ENCODE data around the gene STC2.

STC2 gene

GRCh38 chr5:173282916-173283315 is 45.3 kb downstream of the STC2 start:
- intact Hi-C loops (cut with DNase I): loop anchor here (5.0 to 10.0 kb wide), 3 partner anchors 138 to 576 kb away; partner anchors contain the start of gene BNIP1
- DNase-seq: peak in 1 of 10 donors; percentile 49

- no peak for DNase-seq
- intact Hi-C loops (cut with DNase I): loop anchor here (5.0 to 10.0 kb wide), 3 partner anchors 137 to 575 kb away; partner anchors contain the start of gene BNIP1
Observed at GRCh38 chr5:173281910-173282309, 46.3 kb downstream of the STC2 start.

- DNase-seq: no peak
- intact Hi-C loops (cut with DNase I): no loop called here
Observed at GRCh38 chr5:173279166-173279565, 49.0 kb downstream of the STC2 start.

GRCh38 chr5:173278641-173279040 is 49.6 kb downstream of the STC2 start:
- intact Hi-C loops (cut with DNase I): no loop called here
- no peak for DNase-seq

GRCh38 chr5:173278172-173278571 is 50.0 kb downstream of the STC2 start:
- DNase-seq: peak in 1 of 10 donors; percentile 33
- intact Hi-C loops (cut with DNase I): no loop called here

GRCh38 chr5:173274771-173275170 is 53.4 kb downstream of the STC2 start:
- no peak for DNase-seq
- intact Hi-C loops (cut with DNase I): no loop called here

GRCh38 chr5:173271419-173271818 is 56.8 kb downstream of the STC2 start:
- DNase-seq: peak in 1 of 10 donors; percentile 79
- intact Hi-C loops (cut with DNase I): no loop called here

- intact Hi-C loops (cut with DNase I): no loop called here
- DNase-seq: no peak
Observed at GRCh38 chr5:173268750-173269432, 59.3 kb downstream of the STC2 start.

GRCh38 chr5:173265433-173265832 is 62.8 kb downstream of the STC2 start:
- peak in 1 of 10 donors; percentile 32 for DNase-seq

More at GRCh38 chr5:173265433-173265832, 62.8 kb downstream of the STC2 start:
- intact Hi-C loops (cut with DNase I): no loop called here

Data from posterior cingulate gyrus (tissue), 11 donors.